Endodermal cell (in vitro differentiated cells): Measurements from ENCODE around the gene DDN. TPM values are rescaled to one million over a fixed set of nuclear protein-coding genes. Genes with fewer than 3 reads are reported as not detected.

Source experiments
- DNase-seq: peaks from one replicate; pipeline ENCODE4 v3.0.0-alpha.2; 2017
- H3K27ac ChIP-seq: 2 replicates; pipeline ENCODE4 v1.5.1; 2013; ENCODE audit warnings: mild to moderate bottlenecking, low read depth, low read length, moderate library complexity
- H3K27me3 ChIP-seq: 2 replicates; pipeline ENCODE4 v1.6.1; 2013; ENCODE audit warnings: mild to moderate bottlenecking, low read length, moderate library complexity; ENCODE audit not compliant: insufficient read depth, control insufficient read depth, poor library complexity, severe bottlenecking
- H3K36me3 ChIP-seq: 2 replicates; pipeline ENCODE4 v1.7.0; 2013; ENCODE audit warnings: mild to moderate bottlenecking, low read length, moderate library complexity; ENCODE audit not compliant: control insufficient read depth, insufficient read depth
- H3K4me1 ChIP-seq: one replicate; pipeline ENCODE4 v1.7.0; 2013; ENCODE audit warnings: low read length; ENCODE audit not compliant: control insufficient read depth, insufficient read depth
- H3K4me3 ChIP-seq: 2 replicates; pipeline ENCODE4 v1.5.1; 2013; ENCODE audit warnings: mild to moderate bottlenecking, low read length, moderate library complexity
- H3K9ac ChIP-seq: 2 replicates; pipeline ENCODE4 v1.6.1; 2013; ENCODE audit warnings: mild to moderate bottlenecking, low read length, moderate library complexity; ENCODE audit not compliant: poor library complexity, severe bottlenecking; ENCODE audit errors: extremely low read depth
- H3K9me3 ChIP-seq: 2 replicates; pipeline ENCODE4 v1.6.1; 2013; ENCODE audit warnings: mild to moderate bottlenecking, low read length, moderate library complexity; ENCODE audit not compliant: control insufficient read depth
- H3K27ac Mint-ChIP-seq: 2 replicates; pipeline ENCODE4 v1.8.0; 2020; ENCODE audit warnings: mixed read lengths
- H3K27me3 Mint-ChIP-seq: 2 replicates; pipeline ENCODE4 v1.8.0; 2021; ENCODE audit warnings: mild to moderate bottlenecking, mixed read lengths; ENCODE audit not compliant: insufficient read depth
- H3K36me3 Mint-ChIP-seq: 2 replicates; pipeline ENCODE4 v1.8.0; 2020; ENCODE audit warnings: low read depth, mixed read lengths
- H3K4me1 Mint-ChIP-seq: 2 replicates; pipeline ENCODE4 v1.8.0; 2020; ENCODE audit warnings: mixed read lengths
- H3K4me3 Mint-ChIP-seq: 2 replicates; pipeline ENCODE4 v1.8.0; 2020; ENCODE audit warnings: mild to moderate bottlenecking, moderate library complexity, mixed read lengths
- H3K9me3 Mint-ChIP-seq: 2 replicates; pipeline ENCODE4 v1.8.0; 2020; ENCODE audit warnings: mild to moderate bottlenecking, mixed read lengths
- CTCF ChIP-seq: fragments of 200-600 bp; sonication (generic); conservative IDR thresholded peaks from 2 replicates; pipeline ENCODE4 v1.5.0; 2021; ENCODE audit warnings: antibody characterized with exemption, mild to moderate bottlenecking
- WGBS, 2 experiments: methylation state at CpG; one replicate each; pipeline versions ENCODE4 v1.1.5 to v1.1.7; 2013; ENCODE audit warnings: missing lambda C conversion rate in 2 of 2, mixed read lengths in 1 of 2; ENCODE audit not compliant: insufficient coverage in 1 of 2, insufficient read length in 1 of 2; 5-methylcytosine and 5-hydroxymethylcytosine counted together
- total RNA-seq, 2 donors: library from RNA; stranded (reverse); fragmentation: NEBNext Ultra II Directional in 1 of 2; extraction: Animal tissue kit (Norgen Biotek cat#: 25700) in 1 of 2; gene quantifications; 2 replicates in 1 of 2; 3 replicates in 1 of 2; pipeline ENCODE4 v1.2.1, GENCODE V29; 2021

DDN gene
- total RNA-seq, 2 donors from 2014 or later = 0.31 to 0.33 TPM

GRCh38 chr12:48996794-48997718, 2.1 kb downstream of the DDN start:
- Histone ChIP-seq H3K36me3 (no peaks in the 10 kb centered on the region), H3K9ac (no peak overlapping the region)
- peak; percentile 85 for TF ChIP-seq CTCF

GRCh38 chr12:48995086-48995879, 3.9 kb downstream of the DDN start:
- Histone ChIP-seq H3K36me3 (no peaks in the 10 kb centered on the region), H3K9me3 (no peaks in the 10 kb centered on the region), H3K27me3 (peaks cover 71% of the 10 kb centered on the region), H3K4me3 (no peak overlapping the region), H3K4me1 (peaks cover 10% of the 10 kb centered on the region), H3K27ac (no peak overlapping the region), H3K9ac (no peak overlapping the region)
- 8 to 13% methylated on average over 17 to 32 of the region's 32 CpGs for WGBS, 2 experiments
- peak; percentile 79 for TF ChIP-seq CTCF
- Mint-ChIP-seq H3K27ac (no peak overlapping the region), H3K4me3 (no peak overlapping the region), H3K4me1 (peaks cover 19% of the 10 kb centered on the region), H3K36me3 (no peaks in the 10 kb centered on the region), H3K27me3 (peaks cover 80% of the 10 kb centered on the region), H3K9me3 (no peaks in the 10 kb centered on the region)
- peak; percentile 99 for DNase-seq

More at GRCh38 chr12:48996794-48997718, 2.1 kb downstream of the DDN start:
- Mint-ChIP-seq H3K4me1 (peaks cover 15% of the 10 kb centered on the region), H3K27me3 (peaks cover 84% of the 10 kb centered on the region), H3K4me3 (peak overlapping the region; percentile 49), H3K9me3 (no peaks in the 10 kb centered on the region), H3K36me3 (peaks cover 5% of the 10 kb centered on the region), H3K27ac (no peak overlapping the region)
- Histone ChIP-seq H3K27ac (no peak overlapping the region), H3K27me3 (peaks cover 84% of the 10 kb centered on the region), H3K4me3 (peak overlapping the region; percentile 73), H3K9me3 (no peaks in the 10 kb centered on the region), H3K4me1 (peaks cover 10% of the 10 kb centered on the region)
- 6 to 8% methylated on average over 34 to 71 of the region's 71 CpGs for WGBS, 2 experiments
- DNase-seq = peak; percentile 97

- Mint-ChIP-seq H3K9me3 (no peaks in the 10 kb centered on the region), H3K4me1 (peaks cover 13% of the 10 kb centered on the region), H3K4me3 (no peak overlapping the region), H3K27ac (no peak overlapping the region), H3K27me3 (peaks cover 75% of the 10 kb centered on the region), H3K36me3 (no peaks in the 10 kb centered on the region)
- H3K36me3 ChIP-seq = no peaks in the 10 kb centered on the region
- H3K4me3 ChIP-seq = no peak overlapping the region
- H3K27me3 ChIP-seq = peaks cover 67% of the 10 kb centered on the region
- peak; percentile 63 for DNase-seq
- peaks cover 6% of the 10 kb centered on the region for H3K4me1 ChIP-seq
- no peaks in the 10 kb centered on the region for H3K9me3 ChIP-seq
- 36 to 80% methylated on average over 1 to 25 of the region's 32 CpGs for WGBS, 2 experiments
- H3K9ac ChIP-seq = no peak overlapping the region
- TF ChIP-seq CTCF = no peak
- no peak overlapping the region for H3K27ac ChIP-seq
Observed at GRCh38 chr12:48994224-48995085, 4.7 kb downstream of the DDN start.
